CD4-positive, alpha-beta T cell treated with Interleukin-4 for 1 hour (primary cell): Measurements from ENCODE around the gene RPL3.
"Not testable (repeated sequence)": the region's sequence is repeated elsewhere in the genome, so short reads cannot be mapped to it uniquely, and the experiment has no call there.

ENCODE experiments used
- DNase-seq, 2 donors: peaks; one replicate each; pipeline ENCODE4 v3.0.0-alpha.2; 2020 to 2022

RPL3 gene

DNA sequence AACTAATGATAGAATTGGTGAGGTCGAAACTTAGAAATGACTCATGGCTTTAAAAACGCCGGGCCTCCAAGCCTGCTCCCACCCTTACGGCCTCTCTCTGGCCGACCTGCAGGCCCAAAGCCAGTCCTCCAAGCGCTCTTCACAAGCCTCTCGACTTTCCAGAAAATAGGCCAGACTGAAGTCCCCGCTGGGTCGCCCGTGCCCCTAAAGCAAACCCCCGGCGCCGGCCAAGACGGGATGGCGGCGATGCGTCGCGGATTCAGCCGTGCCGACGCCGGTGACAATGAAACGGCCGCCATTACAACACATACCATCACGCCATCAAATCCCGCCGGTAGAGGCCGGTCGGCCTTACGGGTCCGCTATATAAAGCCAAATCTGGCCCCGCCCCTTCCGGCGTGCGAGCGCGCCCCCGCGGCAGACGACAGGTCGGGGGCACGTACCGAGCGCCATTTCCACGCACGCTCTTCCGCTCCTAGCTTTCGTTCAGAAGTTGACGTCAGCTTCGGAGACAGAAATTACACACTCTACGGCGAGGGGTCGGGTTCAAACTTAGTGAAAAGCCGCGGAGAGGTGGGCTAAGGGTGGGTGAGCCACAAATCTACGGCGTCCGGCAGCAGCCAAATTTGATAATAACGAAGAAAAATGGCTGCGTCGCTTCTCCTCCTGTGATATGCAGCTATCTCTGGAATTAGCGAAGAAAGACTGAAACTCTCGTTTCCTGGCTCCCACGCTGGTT, at the start of gene RPL3:
Gene RPL3 (minus strand): TSS at position 340 of the 739 bp plus-strand sequence. CDS start 26 bp downstream, at position 314.
- peak; percentile 98 for DNase-seq

DNA sequence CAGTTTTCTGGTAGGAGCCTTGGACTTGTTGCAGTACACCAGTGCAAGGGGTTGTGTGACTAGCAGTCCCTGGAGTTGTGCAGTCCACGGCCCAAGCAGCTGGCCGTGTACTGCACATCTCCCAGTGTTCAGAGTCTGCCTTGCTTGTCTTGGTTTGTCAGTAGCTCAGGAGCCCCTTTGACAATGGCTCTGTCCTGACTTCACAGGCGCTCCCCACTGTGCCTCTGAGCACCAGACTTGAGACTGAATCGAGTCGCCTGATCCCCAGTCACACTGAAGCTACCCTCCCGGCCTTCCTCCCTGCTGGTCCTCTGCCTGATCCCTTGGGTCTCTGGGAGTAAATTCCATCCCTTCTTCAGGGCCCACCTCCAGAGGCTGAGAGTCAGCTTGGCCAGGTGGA, 49.8 kb upstream of the RPL3 start:
- DNase-seq, result no peak

- no peak for DNase-seq
Measured at GRCh38 chr22:39368461-39368911, 49.1 kb upstream of the RPL3 start.

- DNase-seq, result no peak
Measured at GRCh38 chr22:39367035-39367434, 47.6 kb upstream of the RPL3 start.

DNA sequence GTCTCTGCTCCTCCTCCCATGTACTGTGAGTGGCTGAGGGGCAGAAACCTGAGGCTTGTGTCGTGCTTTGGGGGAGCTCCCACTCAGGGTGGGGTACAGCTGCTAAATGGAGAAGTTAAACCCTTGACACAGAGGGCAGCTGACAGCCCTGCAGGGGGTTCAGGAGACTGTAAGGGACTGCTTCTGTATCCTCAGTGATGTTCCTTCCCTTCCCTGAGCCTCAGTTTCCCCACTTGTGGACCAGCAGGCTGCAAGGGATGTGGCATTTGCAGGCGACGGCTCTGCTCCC, 46.0 kb upstream of the RPL3 start:
- DNase-seq, result no peak

DNA sequence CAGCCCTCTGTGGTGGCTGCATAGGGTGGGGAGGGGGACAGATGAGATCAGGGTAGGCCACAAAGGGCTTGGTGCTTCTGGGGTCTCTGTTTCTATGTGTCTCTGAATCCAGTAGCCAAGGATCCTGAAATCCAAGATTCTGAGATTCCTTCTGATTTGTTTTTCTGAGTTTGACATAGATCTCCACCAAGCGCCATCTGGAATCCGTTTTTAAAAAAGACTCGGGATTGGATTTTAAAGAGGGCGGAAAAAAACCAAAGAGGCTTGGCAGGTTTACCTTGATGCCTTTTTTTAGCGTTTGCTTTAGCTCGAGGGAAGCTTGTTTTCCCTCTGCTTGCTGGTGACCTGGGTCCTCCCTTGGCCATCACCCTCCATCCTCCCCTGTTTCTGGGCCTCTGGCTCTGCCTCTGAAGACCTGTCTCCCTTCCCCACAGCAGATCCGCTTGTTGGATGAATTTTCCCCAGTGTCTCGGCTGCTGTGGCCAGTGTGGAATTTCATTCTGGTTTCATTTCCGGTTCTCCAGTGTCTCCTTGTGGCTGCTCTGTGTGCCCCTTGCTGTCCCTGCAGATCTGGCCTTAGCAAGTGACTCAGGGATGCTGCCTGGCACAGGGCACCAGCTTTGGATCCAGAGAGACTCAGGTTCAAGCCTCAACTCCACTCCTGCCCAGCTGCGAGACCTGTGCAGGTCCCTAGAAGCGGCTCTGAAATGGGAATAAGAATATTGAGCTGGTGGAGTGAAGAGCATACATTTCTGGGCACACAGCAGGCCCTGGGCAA, 45.5 kb upstream of the RPL3 start:
- no peak for DNase-seq

GRCh38 chr22:39363751-39364515, 44.5 kb upstream of the RPL3 start:
- DNase-seq, result no peak

DNA sequence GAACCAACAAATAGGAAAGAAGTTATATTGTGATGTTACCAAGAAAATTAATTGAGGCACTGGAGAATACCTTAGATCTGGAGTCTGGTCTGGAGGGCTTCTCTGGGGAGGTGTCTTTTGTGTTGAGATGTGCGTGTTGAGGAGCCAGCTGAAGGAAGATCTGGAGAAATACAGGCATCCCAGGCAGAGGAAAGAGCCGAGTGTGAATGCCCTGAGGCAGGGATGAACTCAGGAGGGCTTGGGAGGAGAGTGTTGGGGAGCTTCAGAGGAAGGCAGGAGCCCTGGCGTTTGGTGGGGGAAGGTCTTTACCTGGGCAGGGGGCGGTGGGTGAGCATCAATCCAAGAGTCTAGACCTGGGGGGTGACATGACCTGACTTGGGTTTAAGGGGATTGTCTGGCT, 43.5 kb upstream of the RPL3 start:
- no peak for DNase-seq

DNA sequence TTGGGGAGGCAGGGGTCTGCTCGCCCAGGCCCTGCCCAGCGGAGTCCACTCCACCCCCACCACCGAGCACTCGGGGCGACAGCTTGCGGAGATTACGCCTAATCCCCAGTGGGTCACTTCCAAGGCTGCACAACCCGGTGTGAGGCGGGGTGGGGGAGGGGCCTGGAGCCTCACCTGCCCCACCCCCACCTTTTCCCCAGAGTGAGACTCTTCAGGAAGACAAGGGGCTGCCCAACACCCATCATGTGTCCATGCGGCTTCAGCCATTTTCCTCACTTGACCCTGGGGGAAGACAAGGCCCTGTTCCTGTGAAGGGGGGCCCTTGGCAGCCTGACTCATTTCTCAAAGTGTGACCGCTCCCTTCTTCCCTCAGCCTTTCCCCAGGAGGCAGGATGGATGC, 42.8 kb upstream of the RPL3 start:
- no peak for DNase-seq

- DNase-seq, result no peak
Measured at GRCh38 chr22:39361496-39361895, 42.1 kb upstream of the RPL3 start.

DNA sequence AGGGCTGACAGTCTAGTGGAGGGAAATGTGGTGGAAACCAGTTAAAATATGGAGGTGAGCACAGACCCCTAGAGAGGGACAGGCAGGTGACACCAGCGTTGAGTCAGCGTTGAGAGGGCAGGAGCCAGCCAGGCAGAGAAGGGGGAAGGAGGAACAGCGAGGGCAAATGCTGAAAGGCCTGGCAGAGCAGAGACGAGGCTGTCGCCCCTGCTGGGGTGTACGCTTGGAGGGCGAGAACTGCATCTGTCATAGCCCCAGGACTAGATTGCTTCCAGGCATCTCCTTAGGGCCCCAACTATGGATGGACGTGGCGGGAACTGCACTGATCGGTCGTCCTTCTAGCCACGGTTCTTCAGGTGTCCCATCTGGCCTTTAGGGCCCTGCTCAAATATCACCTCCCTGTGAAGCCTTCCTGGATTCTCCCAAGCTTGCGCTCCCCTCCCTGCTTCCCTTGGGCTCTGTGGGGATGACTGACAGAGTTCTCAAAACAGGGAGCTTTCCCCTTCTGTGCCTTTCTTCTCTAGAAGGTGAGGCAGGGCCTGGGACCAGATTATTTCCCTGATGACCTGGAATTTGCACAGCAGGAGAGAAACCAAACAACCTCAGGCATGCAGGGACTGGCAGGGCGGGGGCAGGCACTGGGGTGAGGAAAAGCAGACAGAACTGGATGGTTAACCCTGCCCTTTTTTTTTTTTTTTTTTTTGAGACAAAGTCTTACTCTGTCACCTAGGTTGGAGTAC, 41.4 kb upstream of the RPL3 start:
- DNase-seq, result no peak

- DNase-seq, result no peak
Measured at GRCh38 chr22:39360242-39360641, 40.8 kb upstream of the RPL3 start.

DNA sequence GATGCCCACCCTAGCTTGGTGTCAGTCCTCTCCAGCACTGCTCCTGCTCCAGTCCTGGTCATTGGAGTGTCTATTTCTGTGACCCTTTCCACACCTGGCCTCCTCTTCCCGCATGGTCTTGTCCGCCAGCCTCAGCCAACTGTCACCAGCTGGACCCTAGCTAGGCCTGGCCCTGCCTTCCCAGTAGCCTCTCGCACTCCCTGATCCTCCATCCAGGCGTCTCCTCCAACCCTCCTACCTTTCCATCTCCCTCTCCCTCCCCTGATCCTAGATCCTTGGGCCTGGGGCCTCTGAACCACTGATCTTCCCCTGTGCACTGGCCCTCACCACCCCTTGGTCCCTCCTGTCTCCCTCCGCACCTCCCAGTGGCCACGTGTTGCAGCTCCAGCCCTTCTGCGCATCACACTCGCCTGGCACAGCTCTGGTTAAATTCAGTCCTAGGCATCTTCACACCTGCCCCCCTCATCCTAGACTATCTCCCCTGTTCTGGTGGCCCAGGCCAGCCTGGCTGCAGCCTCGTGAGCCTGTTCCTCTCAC, 40.3 kb upstream of the RPL3 start:
- no peak for DNase-seq

DNA sequence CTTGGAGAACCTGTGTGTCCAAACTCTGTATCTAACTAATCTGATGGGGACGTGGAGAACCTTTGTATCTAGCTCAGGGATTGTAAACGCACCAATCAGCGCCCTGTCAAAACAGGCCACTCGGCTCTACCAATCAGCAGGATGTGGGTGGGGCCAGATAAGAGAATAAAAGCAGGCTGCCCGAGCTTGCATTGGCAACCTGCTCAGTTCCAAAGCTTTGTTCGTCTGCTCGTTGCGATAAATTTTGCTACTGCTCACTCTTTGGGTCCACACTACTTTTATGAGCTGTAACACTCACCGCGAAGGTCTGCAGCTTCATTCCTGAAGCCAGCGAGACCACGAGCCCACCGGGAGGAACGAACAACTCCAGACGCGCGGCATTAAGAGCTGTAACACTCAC, 38.8 kb upstream of the RPL3 start:
- DNase-seq, result not testable (repeated sequence)

- DNase-seq, result not testable (repeated sequence)
Measured at GRCh38 chr22:39357110-39358108, 38.0 kb upstream of the RPL3 start.

DNA sequence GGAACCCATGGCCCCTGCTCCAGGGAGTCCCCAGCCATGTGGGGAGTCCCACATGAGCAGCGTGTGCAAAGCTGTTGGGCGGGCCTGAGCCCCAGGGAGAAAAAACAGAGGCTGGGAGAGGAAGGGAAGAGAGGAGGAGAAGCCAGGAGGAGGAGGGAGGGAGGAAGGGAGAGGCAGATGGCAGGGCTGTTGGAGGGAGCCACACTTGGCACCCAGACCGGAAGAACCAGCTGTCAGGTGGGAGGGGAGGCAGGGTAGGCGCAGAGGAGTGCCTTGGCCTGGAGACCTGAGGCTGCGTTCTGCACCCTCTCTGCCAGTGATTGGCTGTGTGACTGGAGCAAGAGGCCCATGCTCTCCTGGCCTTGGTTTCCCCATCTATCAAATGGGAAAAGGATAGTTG, 37.0 kb upstream of the RPL3 start:
- no peak for DNase-seq

DNA sequence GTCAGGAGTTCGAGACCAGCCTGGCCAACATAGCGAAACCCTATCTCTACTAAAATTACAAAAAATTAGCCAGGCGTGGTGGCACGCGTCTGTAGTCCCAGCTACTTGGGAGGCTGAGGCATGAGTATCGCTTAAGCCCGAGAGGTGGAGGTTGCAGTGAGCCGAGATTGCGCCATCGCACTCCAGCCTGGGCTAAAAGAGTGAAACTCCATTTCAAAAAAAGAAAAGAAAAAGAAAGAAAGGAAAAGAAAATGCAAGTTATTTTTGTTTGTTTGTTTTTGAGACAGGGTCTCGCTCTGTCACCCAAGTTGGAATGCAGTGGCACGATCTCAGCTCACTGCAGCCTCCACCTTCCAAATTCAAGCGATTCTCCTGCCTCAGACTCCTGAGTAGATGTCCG, 36.4 kb upstream of the RPL3 start:
- not testable (repeated sequence) for DNase-seq

DNA sequence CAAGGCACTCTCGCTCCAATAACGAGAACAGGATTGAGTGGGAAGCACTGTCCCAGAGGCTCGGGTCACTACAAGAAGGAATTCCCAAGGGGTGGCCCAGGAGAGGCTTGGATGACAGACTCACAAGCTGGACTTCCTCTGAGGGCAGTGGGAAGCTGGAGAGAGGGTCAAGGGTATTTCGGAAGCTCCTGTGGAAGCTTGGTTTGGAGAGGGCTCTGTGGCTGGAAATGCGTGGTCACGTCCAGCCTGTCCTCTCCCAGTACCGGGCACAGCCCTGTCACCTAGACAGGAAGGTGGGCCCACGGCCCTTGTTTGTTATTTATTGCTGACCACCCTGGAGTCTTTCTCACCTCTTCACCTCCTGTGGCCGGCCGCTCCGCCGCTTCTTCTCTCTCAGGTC, 35.7 kb upstream of the RPL3 start:
- no peak for DNase-seq

DNA sequence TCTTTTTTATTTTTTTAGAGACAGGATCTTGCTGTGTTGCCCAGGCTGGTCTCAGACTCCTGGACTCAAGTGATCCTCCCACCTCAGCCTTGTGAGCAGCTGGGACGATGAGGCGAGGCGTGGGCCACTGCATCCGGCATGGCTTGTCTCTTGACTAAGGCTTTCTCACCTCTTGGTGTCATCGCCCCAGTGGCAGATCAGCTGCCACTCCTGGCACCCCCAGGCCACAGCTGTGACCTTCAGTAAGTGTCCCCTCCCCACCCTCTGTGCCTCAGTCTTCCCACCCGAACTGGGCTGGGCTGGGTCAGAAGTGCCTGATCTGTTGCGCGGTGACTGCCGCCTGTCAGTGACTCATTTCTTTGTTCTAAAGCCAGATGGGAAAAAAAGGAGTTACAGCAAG, 33.9 kb upstream of the RPL3 start:
- peak; percentile 19 to 30 for DNase-seq

- no peak for DNase-seq
Measured at GRCh38 chr22:39352306-39352891, 33.0 kb upstream of the RPL3 start.

GRCh38 chr22:39351689-39352214, 32.3 kb upstream of the RPL3 start:
- DNase-seq, result peak in 1 of 2 donors; percentile 57
